ENCODE measurements around the gene CEBPG.

The CEBPG gene

GRCh38 chr19:33394723-33395560 is 21.4 kb downstream of the CEBPG start:
- DNase-seq (ENCODE audit: low read depth in 2 of 2, low spot score in 1 of 2), result no peak

DNA sequence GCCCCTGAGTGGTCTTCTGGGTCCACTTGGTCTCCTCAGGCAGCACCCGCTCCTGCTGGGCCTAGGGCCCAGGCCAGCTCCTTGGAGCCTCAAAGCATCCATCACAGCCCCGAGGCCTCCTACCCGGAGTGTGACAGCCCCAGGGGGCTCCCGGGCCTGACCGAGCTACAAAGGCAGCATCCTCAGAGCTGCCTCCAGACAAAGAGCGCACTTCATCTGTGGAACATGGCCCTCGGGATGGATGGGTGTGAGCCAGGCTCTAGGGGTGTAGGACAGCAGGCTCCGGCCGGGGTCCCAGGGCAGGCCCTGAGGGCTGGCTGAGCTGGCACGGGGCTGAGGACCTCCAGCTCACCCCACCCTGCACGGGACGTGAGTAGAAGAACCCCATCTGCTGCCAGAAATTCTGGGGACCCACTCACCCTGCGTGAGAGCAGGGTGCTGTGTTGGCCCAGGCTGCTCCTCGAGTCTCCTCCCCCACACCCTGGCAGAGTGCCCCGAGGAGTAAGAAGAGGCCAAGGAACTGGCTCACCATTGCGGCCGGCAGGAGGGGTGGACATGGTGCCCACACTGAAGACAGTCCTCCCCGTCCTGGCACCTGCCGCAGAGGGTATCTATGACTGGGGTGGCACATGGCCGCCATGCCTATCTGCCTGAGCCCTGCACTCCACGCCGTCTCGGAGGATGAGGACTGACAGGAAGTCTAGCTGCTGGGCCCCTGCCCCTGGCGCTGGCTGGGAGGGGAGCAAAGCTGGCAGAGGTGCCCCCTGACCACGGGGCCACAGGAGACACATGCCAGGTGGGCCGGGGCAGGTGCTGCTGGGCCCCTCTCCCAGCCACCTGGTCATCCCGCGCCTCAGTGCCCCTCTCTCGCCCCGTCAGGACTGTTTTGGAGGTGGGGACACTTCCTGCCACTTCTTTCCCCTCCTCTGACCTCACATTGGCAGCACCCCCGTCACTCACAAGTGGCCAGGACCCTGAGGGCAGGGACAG is 22.3 kb downstream of the CEBPG start:
- DNase-seq (ENCODE audit: low read depth in 2 of 2, low spot score in 1 of 2), result no peak

DNA sequence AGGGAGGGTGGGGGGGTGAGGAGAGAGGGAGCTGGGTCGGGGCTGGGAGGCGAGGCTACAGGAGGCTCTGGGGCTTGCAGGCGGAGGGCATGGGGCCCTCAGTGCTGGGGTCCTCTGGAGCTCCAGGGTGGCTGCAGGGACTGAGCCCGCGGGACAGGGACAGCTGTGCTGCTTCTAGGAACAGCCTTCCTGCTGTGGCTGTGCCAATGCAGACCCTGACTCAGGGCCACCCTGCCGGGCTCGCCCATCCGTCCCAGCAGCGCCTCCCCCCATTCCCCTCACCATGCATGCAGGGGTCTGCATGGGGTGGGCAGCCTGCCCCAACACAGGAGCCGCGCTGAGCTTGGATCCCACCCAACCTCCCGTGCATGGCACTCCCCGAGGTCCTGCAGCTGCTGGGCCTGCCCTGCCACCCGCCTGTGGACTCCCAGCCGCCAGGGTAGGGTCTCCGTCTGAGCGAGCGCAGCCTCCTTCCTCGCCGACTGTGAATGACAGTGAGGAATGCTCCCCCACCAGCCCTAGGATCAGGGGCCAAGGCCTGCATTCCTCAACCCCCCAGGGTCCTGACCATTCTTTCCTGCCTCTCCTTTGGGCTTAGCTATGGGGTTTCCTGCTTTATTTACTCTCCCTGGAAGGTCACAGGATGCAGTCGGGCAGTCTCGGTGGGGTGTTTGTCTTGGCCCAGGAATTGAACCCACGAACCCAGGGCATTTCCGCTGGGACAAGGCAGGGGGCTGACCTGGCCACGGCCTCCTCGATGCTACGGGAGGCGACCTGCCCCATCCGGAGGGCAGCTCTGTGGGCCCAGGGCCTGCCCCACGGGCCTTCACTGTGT is 23.4 kb downstream of the CEBPG start:
- no peak for DNase-seq (ENCODE audit: low read depth in 2 of 2, low spot score in 1 of 2)

GRCh38 chr19:33397536-33398360 is 24.2 kb downstream of the CEBPG start:
- DNase-seq (ENCODE audit: low read depth in 2 of 2, low spot score in 1 of 2), result no peak

DNA sequence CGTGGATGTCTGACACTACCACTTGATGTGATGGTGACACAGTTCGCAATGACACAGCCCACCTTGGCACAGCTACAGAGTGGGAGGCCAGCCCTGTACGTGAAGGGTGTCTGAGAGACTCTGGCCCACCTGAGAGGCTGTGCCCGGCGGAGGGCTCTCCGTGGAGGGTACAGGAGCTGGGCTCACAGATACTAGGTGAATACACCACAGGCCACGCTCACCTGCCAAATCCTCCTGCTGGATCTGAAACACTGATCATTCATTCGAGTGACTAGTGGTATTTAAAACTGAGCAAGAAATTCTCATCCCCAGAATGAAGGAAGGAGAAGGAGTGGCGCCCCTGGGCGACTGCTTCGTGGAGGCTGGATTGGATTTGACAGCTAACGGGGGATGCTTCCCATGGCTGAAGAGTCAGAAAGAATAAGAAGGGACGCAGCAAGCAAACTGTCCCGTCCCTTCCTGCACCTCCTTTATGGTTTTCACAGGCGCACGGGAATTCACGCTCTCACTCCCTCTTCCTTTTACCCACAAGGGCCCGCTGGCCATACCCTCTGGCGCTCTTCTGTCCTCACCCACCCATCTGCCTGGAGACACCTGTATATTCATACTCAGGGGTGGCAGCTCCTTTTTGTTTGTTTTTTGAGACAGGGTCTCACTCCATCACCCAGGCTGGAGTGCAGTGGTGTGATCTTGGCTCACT is 25.0 kb downstream of the CEBPG start:
- no peak for DNase-seq (ENCODE audit: low read depth in 2 of 2, low spot score in 1 of 2)

DNA sequence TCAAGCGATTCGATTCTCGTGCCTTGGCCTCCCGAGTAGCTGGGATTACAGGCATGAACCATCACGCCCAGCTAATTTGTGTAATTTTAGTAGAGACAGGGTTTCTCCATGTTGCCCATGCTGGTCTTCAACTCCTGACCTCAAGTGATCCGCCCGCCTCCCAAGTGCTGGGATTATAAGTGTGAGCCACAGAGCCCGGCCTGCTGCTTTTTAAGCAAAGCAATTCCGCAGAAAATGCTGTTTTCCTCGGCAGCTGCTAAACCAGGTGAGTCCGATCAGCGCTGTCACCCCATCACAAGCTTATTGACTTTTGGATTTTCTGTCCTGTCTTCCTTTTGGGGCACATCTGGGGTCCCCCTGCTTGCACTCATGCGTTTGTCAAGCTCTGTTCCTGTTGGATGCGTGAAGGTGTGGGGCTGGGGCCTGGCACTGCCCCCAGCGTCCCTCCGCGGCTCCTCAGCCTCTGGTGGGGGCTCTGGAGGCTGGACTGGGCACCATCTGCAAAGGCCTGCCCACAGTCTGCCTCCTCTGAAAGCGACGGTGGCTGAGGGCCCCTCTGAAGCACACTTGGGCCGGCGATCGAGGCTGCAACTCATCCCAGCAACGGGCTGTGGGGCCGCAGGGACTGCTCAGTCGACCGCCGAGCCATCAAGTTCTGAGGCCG is 25.7 kb downstream of the CEBPG start:
- DNase-seq (ENCODE audit: low read depth in 2 of 2, low spot score in 1 of 2), result no peak

DNA sequence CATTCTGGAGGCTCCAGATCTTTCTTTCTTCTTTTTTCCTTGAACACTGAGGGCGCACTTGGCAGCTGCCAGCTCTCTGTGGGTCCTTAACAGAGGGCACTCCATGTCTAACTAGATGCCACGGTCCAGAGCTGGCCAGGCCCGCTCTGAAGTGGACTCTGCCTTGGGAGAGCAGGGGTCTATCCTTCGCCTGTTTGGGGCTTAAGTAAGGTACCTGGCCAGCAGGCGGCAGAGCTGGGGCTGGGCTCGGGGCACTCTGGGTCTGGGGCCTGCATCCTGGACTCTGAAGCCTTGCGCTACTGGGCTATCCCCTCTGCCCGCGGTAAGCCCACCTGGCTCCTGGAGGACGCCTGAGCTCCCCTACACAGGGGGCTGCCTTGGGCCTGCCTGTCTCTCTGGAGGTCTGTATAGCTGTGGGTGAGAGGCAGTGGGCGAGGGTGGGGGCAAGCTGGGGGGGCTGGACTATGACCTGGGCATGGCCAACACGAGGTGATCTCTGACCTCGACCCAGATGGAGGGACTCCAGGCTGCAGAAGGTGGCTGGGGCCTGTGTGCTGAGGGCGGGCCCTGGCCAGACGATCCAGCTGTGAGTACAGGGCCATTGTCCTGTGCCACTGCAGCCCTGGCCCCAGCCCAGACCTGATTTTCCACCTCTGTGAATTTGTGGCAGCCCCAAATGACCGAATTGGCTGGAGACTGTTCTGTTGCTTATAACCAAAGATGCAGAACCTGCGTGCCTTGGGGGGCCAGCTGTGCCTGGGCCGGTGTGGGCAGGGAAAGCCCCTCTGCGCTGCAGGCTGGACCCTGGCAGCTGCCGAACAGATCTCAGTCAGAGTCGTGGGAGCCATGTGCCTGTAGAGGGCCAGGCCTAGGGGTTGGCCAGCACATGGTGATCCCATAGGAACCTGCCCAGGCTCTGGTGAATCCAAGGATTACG is 26.5 kb downstream of the CEBPG start:
- DNase-seq (ENCODE audit: low read depth in 2 of 2, low spot score in 1 of 2), result no peak

GRCh38 chr19:33400856-33401682 is 27.6 kb downstream of the CEBPG start:
- DNase-seq (ENCODE audit: low read depth in 2 of 2, low spot score in 1 of 2), result no peak

GRCh38 chr19:33401683-33402420 is 28.3 kb downstream of the CEBPG start:
- no peak for DNase-seq (ENCODE audit: low read depth in 2 of 2, low spot score in 1 of 2)

DNA sequence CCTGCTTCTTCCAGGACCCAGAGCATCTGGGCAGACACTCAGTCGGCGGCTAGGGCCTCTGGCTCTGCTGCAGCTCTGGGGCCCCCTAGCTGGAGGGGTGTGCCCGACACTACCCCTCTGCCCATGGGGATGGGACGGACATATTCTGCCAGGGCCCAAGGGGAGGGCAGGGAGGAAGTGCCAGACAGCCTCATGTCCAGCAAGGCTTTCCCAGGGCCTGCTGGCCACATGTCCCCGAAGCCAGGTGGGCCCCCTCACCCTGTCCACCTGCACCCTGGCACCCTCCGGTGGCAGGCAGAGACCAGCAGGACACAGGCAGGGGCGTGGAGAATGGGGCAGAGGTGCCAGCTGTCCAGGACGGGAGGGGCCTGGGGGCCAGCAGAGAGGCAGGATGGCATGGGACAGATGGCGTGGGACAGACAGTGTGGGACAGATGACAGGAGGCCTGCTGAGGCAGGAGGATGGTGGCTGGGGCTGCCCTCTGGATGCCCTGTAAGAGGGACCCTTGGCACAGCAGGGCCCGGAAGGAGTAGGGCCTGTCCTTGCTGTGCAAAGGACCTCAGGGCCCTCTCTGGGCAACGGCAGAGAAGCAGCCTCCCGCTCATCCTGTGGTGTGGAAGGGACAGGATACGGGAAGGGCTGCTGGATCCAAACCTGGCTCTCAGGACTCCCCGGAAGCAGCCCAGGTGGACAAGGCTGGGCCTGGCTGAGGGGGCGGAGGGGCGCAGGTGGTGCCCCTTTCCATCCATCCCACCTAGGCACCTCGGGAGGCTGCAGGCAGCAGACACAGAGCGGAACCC is 29.1 kb downstream of the CEBPG start:
- no peak for DNase-seq (ENCODE audit: low read depth in 2 of 2, low spot score in 1 of 2)

DNA sequence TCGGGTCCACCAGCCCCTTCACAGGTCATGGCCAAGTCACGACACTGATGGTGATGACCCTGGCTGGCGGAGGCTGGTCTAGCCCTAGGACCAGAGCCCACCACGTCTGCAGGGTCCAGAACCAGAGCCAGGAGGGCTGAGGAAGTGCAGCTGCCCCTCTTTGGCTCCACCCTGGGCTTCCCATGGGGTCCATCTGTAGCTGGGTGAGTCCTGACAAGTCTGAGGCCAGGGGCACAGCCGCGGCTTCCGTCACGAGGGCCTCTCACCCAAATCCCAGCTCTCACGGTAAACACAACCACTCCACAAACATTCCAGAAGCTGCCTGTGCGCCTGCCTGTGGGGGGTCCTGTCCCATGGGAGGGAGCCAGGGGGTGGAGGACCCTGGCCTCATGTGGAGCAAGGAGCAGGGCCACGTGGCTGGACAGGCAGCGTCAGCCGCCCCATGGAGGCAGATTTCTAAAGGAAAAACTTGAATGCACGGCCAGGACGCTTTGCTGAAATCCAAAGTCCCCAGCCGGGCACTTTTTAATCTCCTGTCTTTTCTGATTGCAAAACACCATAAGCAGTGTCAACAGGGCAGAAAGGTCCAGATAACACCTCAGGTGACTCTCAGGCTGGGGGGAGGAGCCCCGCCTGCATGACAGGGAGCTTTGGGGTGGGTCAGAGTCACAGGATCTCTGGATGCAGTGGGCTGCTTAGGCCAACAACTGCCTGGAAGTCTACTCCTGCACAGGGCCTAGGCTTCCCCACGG is 29.9 kb downstream of the CEBPG start:
- no peak for DNase-seq (ENCODE audit: low read depth in 2 of 2, low spot score in 1 of 2)

GRCh38 chr19:33403973-33404304 is 30.4 kb downstream of the CEBPG start:
- DNase-seq (ENCODE audit: low read depth in 2 of 2, low spot score in 1 of 2), result no peak

GRCh38 chr19:33404506-33405253 is 31.2 kb downstream of the CEBPG start:
- DNase-seq (ENCODE audit: low read depth in 2 of 2, low spot score in 1 of 2), result no peak

DNA sequence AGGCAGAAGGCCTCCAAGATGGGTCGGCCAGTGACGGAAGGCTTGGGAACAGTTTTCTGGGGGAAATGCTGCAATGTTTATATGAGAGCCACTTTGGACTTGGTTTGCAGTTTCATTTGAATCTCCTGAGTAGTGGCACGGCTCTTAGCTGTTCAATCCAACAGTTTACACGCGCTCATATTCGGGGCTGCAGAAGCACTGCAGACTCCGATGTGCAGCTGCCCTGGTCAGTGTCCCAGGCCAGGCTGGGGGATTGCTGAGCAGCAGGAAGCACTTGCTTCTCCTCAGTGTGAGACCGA is 31.7 kb downstream of the CEBPG start:
- DNase-seq (ENCODE audit: low read depth in 2 of 2, low spot score in 1 of 2), result no peak
